Body of pancreas (tissue), 4 donors: ENCODE data around the gene DNAJC3.

Experiments used
- POLR2A ChIP-seq, 3 donors: fragments of 450-650 bp; IDR thresholded peaks; one replicate each; pipeline ENCODE4 v1.6.1; 2016; ENCODE audit warnings: antibody characterized with exemption in 3 of 3, mild to moderate bottlenecking in 2 of 3
- TF ChIP-seq, protein P1 (sequence below), 7 experiments: fragments of 450-650 bp in 4 of 7; fragments of 200-600 bp in 3 of 7; sonication (generic) in 3 of 7; IDR thresholded peaks; one replicate each; pipeline ENCODE4 v1.5.1; 2016 to 2019; ENCODE audit warnings: antibody characterized with exemption in 7 of 7

DNA sequence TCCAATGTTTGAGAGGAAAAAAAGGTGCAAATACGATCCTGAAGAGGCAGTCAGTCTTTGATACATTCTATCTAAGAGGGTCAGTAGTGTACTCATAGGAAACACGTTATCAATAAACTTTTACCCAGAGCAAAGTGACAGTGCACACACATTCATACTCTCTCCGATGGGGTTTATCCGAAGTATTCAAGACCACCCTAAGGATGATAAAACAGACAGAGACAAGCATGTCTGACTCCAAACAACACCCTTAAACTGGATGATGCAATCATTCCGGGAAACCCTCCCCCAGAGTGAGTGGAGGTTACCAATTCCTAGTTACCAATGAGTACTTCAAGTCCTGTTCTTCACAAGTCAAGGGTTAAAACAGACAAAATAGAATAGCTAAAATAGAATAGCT lies 79.1 kb downstream of the DNAJC3 start:
- TF ChIP-seq, protein P1, sequence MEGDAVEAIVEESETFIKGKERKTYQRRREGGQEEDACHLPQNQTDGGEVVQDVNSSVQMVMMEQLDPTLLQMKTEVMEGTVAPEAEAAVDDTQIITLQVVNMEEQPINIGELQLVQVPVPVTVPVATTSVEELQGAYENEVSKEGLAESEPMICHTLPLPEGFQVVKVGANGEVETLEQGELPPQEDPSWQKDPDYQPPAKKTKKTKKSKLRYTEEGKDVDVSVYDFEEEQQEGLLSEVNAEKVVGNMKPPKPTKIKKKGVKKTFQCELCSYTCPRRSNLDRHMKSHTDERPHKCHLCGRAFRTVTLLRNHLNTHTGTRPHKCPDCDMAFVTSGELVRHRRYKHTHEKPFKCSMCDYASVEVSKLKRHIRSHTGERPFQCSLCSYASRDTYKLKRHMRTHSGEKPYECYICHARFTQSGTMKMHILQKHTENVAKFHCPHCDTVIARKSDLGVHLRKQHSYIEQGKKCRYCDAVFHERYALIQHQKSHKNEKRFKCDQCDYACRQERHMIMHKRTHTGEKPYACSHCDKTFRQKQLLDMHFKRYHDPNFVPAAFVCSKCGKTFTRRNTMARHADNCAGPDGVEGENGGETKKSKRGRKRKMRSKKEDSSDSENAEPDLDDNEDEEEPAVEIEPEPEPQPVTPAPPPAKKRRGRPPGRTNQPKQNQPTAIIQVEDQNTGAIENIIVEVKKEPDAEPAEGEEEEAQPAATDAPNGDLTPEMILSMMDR (IDR thresholded peaks at IDR 0.05): no peak
- no peak for TF ChIP-seq POLR2A (IDR thresholded peaks at IDR 0.05)
